ENCODE results near the gene MLN. TPM values are rescaled to one million over a fixed set of nuclear protein-coding genes. Genes with fewer than 3 reads are reported as not detected.

Gene MLN
- not detected in 2 replicates for total RNA-seq (2014; rRNA removed; shearing (Covaris generic))

GRCh38 chr6:33803571-33804053, at the start of gene MLN:
Gene MLN, minus strand, starts transcription at chr6:33804003. Its CDS starts 2,840 bp downstream, at chr6:33801163.
- DNase-seq (ENCODE audit: low spot score), result no peak

GRCh38 chr6:33853026-33853425, 49.2 kb upstream of the MLN start:
- no peak for DNase-seq (ENCODE audit: low spot score)

- peak; percentile 24 for DNase-seq (ENCODE audit: low spot score)
These were observed 48.2 kb upstream of the MLN start for GRCh38 chr6:33851959-33852358.

- no peak for DNase-seq (ENCODE audit: low spot score)
These were observed 47.2 kb upstream of the MLN start for GRCh38 chr6:33850869-33851541.

- DNase-seq (ENCODE audit: low spot score), result no peak
These were observed 46.5 kb upstream of the MLN start for GRCh38 chr6:33850296-33850695.

- DNase-seq (ENCODE audit: low spot score), result no peak
These were observed 45.8 kb upstream of the MLN start for GRCh38 chr6:33849500-33850075.

- DNase-seq (ENCODE audit: low spot score), result no peak
These were observed 44.7 kb upstream of the MLN start for GRCh38 chr6:33848484-33848883.

GRCh38 chr6:33847867-33848266, 44.1 kb upstream of the MLN start:
- no peak for DNase-seq (ENCODE audit: low spot score)

- no peak for DNase-seq (ENCODE audit: low spot score)
These were observed 43.3 kb upstream of the MLN start for GRCh38 chr6:33847078-33847477.

- no peak for DNase-seq (ENCODE audit: low spot score)
These were observed 42.4 kb upstream of the MLN start for GRCh38 chr6:33846226-33846625.

GRCh38 chr6:33845031-33845745, 41.4 kb upstream of the MLN start:
- DNase-seq (ENCODE audit: low spot score), result no peak

GRCh38 chr6:33843131-33844121, 39.6 kb upstream of the MLN start:
- DNase-seq (ENCODE audit: low spot score), result no peak

- no peak for DNase-seq (ENCODE audit: low spot score)
These were observed 38.1 kb upstream of the MLN start for GRCh38 chr6:33841868-33842267.

- DNase-seq (ENCODE audit: low spot score), result no peak
These were observed 37.3 kb upstream of the MLN start for GRCh38 chr6:33841070-33841469.

- DNase-seq (ENCODE audit: low spot score), result peak; percentile 24
These were observed 36.5 kb upstream of the MLN start for GRCh38 chr6:33840048-33840926.

- no peak for DNase-seq (ENCODE audit: low spot score)
These were observed 35.7 kb upstream of the MLN start for GRCh38 chr6:33839399-33840047.

- DNase-seq (ENCODE audit: low spot score), result no peak
These were observed 35.2 kb upstream of the MLN start for GRCh38 chr6:33838983-33839382.

GRCh38 chr6:33837971-33838665, 34.3 kb upstream of the MLN start:
- DNase-seq (ENCODE audit: low spot score), result no peak

- DNase-seq (ENCODE audit: low spot score), result no peak
These were observed 33.1 kb upstream of the MLN start for GRCh38 chr6:33836806-33837469.

Data from HT-29 (cell line).